Measurements from ENCODE around the gene JAML.

JAML gene

DNA sequence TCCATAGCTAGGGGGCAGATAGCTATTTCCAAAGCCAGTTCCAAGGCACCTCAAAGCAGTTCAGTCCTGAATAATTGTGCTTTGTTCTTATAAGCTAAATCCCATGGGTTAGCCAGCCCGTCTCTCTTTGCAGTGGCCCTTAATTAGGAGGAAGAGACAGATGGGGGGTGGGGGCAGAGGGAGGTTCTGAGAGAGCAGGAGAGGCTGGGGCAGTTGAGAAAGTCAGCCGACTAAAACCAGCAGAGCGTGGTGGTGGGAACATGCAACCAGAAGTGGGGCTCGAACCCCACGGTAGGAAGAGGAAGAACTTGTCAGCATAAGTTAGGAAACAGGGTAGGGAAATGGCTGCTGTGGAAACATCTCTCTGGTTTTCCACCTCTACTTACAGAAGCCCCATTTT, 61.3 kb downstream of the JAML start:
- DNase-seq = no peak

DNA sequence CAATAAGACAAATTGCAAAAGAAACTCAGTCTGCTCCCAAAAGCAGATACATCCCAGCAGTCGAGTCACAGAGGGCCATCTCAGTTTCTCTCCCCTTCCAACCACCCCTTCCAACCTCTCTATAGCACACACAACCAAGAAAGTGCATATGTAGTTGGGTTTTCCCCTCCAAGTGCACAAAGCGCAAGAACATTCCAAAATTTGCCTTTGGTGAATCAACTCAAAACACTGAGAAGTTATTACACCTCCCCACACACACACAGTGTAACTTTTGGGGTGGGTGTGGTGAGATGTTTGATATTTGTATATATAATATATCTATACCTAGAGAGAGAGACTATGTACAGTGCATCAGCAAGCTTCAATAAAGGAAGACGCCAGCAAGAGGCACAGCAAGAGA, 62.0 kb downstream of the JAML start:
- DNase-seq = no peak

DNA sequence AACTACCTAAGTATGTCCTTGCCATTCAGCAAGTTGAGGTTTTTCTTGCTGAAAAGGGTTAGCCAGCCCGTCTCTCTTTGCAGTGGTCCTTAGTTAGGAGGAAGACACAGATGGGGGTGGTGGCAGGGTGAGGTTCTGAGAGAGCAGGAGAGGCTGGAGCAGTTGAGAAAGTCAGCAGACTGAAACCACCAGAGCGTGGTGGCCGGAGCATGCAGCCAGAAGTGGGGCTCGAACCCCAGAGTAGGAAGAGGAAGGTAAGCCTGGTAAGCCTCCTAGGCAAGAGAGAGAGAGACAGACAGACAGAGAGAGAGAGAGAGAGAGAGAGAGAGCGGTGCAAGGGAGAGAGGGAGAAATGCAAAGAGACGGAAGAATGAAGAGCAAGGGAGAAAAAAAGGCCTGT, 63.0 kb downstream of the JAML start:
- no peak for DNase-seq

DNA sequence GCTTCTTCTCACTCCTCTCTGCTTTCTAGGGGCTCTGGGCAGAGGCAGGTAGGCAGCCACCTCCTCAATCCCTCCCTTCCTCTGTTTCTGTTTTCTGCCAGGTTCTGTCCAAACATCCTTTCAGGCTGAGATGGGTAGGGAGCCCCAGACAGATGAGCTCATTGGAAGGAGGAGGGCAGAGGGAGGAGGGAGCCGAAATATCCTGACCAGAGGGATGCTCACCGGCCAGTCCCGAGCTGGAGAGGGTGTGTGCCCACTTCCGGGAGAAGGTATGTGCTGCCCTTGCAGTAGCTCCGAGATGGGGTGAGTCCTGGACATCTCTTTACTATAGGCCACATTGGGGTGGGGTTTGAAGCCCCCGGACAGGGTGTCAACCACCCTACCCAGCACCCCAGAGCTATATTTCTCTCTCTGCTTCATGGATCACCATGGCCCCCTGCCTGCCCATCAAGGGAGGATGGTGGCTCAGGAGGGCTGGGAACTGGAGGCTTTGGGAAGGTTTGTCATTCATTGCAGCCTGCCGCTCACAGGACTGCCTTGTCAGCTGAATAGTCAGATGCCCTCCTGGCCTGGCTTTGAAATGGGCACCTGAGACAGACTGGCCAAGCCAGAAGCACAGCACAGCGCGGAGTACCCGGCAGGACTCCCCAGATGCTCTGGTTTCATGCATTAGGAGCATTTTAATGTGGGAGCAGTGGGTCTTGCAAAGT, 67.5 kb downstream of the JAML start:
- DNase-seq = no peak

DNA sequence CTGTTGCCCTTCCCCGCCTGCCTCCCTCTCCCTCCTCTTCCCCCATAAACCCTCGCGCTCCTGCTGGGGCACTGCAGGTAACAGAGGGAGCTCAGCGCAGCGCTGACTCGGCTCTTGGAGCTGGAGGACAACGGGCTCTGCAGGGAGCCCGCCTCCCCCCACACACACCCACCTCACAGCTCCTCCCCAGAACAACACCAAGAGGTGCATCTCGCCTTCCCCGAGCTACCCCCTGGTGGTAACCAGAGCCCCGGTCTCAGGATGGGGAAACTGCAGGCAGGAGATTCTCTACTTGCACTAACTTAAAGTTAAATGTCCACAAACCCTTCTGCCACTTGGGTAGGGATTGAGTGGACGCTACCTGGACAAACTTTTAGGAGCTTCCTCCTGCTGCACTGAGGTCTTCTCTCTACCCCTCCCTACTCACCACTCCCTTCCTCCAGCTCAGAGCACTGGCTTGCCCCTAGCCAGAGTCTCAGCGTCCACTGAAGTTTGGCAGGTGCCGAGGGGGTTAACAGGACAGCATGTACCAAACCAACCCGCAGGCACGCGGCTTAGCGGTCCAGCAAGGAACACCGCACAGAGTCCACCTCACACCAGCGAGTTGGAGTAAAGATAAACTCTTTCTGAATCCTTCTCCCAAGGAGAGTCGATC, 68.2 kb downstream of the JAML start:
- peak; percentile 22 for DNase-seq

DNA sequence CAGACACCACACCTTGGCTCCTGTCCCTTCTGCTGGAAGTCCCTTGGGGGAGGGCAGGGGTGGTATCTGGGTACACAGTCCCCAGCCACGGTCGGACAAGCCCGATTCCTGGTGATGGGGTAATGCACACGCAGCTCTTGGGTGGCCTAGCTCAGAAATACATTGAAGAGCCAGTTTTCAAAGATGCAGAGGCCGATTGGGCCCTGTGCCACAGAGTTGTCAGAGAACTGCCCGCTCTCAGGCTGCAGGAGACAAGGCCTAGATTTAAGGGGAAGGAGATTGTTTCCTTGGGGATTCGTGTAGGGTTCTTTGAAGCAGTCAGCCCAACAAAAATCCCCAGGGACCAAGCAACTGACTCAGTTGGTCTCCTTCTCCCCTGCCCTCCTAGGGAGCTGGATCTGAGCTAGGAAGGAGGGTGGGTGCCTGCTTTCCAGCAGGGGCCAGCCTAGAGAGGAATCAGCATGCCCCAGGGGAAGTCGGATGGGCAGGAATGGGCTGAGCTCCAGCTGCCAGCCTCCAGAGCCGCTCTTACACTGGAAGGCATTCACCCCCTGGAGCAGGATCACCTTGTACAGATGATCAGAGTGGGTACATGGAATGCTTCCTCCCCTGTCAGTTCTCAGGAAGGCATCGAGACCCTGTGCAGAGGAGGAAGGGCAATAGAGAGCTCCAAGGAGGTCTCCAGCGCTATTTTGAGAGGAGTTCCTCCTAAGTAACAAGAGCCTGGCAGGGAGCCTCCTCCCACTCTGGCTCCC, 68.9 kb downstream of the JAML start:
- no peak for DNase-seq

DNA sequence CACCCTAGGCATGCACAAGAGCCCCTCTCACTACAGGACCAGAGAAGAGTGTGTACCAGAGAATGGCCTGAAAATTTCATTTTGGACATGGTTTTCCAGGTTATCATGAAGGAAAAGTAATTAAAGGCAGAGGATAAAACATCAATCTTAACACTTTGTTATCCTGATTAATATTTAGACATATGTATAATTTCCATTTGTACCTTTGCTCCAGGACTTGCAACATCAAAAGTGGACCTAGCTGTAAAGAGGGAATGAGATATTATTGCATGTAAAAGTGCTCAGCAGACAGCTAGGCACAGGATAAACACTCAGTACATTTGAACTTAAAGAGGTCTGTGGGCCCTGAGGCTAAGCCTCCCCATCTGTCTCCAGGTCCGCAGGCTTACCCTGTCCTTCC, 70.2 kb downstream of the JAML start:
- DNase-seq = no peak

DNA sequence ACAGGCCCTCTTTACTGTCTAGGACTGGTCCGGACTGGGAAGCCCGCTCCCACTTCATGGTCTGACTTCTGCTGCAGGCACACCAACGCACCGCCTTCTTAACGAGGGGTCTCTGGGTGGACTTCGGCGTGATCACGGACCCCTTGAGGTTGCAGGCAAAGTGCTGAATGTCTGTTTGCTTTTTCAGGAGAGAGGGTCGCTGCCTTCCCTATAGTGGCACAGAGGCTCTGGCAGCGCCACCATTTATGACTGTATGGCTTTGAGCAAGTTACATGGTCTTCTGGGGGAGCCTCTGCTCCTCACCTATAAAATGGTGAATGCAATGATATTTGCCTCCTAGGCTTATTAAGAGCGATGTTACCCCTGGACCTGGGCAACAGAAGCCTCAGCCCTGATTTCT, 70.8 kb downstream of the JAML start:
- DNase-seq = no peak

DNA sequence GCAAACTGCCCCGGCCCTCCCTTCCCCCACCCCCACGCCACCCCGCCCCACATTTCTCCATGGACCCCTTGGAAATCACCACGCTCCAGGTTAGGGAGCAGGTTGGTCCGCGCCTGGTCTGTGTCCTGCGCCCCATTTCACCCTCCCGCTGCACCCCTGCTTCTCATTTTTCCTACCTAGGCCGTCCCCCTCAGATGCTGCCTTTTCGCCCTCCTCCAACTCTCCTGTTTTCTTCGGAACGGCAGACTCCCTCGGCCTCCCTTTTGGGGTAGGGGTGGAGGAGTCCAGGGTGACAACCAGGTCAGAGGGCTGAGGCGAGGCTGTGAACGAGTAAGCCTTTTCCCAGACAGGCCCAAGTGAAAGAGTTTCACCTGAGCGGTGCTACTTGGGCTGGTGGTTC, 71.3 kb downstream of the JAML start:
- no peak for DNase-seq

DNA sequence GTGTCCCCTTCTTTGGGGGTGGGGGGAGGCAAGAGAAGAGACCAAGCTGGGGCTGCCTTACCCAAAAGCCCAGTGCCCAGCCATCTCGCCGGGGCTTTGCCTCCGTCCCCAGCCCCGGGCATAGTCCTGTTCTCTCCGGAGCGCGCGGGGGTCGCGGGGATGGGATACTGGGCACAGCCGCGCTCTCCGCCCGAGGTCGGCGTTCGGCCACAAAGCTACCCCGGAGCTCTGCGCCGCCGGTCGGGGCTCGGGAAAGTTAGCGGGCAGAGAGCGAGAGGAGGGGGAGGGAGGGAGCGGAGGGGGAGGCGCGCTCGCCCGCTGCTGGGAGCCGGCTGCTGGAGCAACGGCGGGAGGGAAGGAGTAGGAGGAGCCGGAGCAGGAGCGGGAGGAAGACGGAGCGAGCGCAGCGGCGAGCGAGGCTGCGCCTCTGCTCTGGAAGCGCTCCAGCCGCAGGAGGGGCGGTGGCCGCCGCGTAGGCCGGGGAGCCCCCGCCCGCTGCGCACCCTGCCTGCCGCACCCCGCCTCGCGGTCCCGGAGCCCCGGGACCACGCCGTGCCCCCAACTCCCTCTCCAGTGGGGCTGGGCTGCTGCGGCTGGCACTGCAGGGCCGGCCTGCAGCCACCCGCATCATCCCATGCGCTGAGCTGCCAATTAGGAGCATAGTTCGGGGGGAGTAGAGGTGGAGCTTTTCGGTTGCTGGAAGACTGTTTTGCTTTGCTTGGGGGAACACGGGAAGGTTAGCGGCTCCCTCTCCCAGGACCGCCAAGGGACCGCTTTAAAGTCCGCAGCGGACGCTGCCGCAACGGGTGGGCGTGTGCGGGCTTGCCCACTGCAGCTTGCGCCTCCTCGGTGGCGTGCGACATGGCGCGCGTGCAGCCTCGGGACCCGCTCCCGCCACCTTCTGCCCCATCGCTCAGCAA, 72.0 kb downstream of the JAML start, which contains the start of gene SCN4B:
Gene SCN4B (minus strand): TSS at position 272 of the 920 bp plus-strand sequence. CDS start 150 bp downstream, at position 122.
- DNase-seq = peak; percentile 58

DNA sequence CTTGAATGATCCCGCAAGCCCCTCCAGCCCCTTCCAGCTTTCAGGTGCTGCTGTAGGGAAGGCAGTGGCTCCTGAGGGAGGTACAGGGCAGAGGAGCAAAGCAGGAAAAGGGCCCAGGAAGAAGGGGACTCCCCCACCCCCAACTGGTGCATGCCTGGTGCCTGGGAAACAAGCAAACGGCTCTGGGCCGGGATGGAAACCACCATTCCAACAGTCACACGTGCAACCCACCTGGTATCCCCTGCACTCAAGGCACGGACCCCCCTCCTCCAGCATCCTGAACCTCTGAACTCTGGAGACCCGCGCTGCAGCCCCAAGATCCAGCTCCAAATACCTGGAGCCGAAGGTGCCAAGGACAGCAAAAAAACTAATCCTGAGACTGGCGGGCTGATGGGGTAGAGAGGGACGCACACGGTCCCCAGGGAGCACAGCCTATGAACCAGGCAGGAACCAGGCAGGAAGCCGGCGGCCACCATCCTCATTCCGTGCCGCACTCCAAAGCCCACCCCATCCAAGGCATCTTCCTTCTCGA, 72.7 kb downstream of the JAML start:
- no peak for DNase-seq

DNA sequence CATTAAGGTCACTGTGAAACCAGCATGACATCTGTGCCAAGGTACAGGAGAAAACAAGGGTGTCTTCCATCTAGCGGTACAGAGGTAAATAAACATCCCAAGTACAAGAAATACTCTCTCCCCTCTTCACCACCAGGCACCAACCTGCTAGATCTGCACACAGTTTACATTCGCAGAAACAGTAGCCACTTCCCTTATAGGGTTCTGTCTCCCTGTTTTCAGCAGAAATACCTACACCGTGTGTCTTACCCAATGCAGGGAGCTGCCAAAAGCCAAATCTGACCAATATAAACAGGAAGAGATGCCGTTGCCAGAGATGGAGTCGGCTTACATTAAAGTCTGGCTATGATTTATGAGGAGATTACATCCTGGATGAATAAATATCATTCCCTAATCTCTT, 73.4 kb downstream of the JAML start:
- no peak for DNase-seq

DNA sequence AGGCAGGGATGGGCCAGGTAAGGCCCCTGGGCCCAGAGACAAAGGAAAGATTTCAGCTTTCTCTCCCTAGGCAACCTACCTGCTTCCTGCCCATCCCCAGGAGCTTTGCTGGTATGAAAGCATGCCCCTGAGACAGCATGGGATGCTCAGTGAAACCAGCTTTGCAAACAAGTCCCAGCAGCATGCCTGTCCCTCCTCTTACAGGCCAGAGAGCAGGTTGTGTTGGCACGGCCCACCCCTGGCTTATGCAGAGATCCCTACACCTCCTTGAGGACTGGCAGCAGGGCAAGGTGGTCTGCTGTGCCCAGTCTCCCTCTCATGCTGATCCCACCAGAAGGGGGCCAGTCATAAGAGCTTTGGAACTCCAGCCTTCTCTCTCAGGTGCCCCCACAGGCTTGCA, 75.3 kb downstream of the JAML start:
- DNase-seq = no peak

DNA sequence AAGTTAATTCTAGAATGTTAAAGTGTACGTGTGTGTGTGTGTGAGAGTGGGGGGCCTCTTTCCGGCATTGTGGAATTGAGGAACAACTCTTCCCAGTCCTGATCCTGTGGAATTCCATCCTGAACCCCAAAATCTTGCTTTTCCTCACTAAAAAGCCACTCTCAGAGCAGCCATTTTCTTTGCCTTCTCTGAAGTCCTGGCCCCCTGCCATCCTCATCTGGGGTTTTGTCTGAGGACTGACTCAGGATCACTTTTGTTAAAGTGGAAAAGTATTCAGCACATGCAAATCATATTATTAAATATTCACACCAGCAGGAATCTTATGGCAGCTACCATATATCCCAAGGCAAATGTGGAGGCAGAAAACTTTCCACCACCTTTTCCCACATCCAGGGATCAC, 76.0 kb downstream of the JAML start:
- no peak for DNase-seq

DNA sequence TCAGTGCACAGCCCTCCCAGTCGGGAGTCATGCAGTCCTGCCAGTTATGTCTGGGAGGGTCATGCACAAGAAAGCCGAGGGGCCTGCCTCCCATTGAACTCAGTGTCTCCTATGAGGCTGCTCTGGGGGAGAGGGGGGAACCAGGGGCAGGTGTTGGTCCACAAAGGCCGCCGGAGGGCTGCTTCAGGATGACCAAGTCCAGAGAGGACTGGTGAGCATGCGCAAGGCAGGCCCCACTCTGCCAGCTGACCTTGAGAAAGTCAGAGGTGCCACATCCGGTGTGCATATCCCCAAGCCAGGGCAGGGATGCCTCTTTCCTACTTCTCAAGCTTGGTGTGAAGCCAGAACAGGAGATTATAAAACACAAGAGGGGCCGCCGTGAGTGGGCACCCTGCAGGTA, 76.6 kb downstream of the JAML start:
- no peak for DNase-seq

DNA sequence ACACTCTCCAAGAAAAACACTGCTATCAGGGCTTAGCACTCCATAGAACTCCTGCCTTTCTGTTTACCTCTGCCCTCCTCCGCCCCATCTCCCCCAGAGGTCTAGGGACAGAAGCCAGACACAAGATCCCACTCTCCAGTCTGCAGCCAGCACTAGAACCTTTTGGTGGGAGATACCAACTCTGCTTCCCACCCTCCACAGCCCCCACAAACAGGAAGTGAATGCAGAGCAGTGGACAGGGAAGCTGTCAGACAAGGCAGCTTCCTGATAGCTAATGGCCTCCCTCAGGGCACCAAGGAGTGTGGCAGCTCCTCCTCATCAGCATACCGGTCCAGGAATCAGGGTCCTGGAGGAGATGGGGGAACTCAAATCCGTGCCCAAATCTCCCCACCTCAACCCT, 77.3 kb downstream of the JAML start:
- no peak for DNase-seq

DNA sequence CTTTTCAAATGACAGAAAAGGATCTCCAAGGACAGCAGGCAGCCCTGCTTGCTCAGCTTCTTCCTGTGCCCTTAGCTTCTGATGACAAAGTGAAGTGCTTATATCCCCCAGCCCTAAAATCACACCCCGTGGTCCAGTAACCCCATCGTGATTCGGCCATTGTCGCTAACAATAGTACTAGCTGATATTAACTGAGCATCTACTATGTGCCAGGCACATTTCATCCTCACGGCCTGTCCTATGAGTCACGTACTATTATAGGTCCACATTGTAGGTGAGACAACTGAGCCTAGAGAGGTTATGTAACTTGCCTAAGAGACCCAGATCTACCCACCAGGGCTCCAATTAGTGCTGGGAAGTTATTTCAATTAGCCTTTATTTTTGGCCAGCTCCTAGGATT, 78.3 kb downstream of the JAML start:
- DNase-seq = no peak

DNA sequence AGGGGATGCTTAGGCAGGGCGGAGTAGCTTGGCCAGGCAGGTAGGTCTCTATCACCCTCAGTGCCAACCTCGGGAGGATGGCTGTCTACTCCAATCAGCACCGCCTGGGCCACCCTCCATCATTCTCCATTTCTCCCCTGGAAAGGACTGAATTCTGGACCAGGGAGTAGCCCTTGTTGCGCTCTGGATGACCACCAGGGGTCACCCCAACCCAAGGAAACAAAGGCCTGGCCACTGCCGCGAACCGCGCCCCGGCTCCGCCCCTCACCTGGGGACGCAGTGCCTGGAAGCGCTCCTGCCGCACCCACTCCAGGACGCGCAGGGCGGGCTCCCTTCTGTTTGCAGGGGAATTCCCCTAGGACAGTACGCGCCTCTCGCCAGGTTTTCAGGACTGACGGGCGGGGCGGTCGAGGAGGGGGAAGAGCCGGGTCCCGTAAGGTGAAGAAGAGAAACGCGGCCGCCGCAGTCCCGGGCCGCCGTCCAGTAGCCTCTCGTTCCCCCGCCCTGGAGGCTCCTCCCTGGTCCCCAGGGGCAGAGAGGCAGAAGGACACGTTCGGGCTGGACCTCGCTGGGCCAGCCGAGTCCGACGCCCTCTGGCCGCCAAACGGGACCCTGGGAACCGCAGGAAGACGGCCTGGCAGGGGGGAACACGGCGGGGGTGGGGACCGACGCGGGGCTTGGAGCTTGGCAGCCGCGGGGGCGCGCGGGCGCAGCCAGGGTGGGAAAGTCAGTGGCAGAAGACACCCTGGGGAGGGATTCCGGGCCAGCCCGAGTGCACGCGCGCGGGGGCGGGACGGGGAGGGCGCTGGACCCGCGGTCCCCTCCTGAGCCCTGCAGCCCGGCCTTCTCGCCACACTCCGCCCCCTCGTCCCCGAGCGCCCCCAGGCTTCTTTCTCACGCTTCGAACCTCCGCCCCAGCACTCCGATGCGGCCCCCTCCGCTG, 79.3 kb downstream of the JAML start:
- peak; percentile 77 for DNase-seq

DNA sequence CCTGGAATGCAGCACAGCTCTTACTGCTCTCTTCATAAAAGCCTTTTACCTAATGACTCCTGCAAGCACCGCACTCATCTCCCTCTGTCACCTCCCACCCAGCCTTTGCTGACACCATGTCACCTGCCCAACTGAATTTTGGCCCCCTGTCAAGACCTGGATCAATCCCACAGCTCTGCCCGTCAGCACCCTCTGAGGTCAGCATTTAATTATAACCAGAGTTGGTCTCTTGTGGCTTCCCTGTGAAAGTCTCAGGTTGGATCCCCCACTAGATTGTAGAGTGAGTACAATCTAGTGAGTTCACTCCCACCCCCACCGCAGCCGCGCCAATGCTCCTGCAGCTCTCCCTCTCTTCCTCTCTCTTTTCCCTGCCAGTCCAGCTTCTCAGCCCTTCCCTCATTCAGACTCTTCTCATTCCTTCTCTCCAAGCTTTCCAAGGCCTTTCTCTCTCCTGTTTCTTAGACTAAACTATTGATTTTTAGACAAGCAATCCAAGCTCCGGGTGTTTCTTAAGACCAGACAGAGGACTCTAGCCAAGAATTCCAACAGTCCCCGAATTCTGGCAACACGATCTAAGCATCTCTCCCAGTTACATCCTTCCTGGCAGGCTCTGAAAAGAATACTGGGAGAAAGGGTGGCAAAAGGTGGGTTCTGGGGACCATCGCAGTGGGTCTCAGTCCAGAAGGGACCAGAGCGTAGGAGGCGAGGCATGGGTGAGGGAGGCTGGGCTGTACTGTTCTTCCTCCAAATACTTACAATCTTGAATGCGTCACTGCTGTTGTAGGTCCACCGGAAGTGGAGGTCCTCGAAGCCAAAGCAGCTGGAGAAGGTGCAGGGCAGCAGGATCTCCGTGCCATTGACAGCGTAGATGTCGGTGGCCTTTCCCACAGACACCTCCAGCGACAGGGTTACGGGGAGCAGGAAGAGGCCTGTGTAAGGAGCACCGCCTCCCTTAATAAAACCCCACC, 80.2 kb downstream of the JAML start:
- DNase-seq = no peak
